HepG2 (cell line): Measurements from ENCODE around the gene OR6A2. TPM values are rescaled to one million over a fixed set of nuclear protein-coding genes. Genes with fewer than 3 reads are reported as not detected.

ENCODE experiments used
- AHDC1 ChIP-seq: sonication (generic); formaldehyde crosslinking; IDR thresholded peaks from 2 replicates; pipeline ENCODE4 v1.5.1; 2020; ENCODE audit warnings: mild to moderate bottlenecking, missing genetic modification reagents, borderline replicate concordance
- AKNA ChIP-seq: sonication (generic); formaldehyde crosslinking; IDR thresholded peaks from 2 replicates; pipeline ENCODE4 v1.4.0; 2020; ENCODE audit warnings: missing genetic modification reagents, borderline replicate concordance
- EZH2 ChIP-seq: conservative IDR thresholded peaks from 2 replicates; pipeline ENCODE4 v1.6.1; 2012; ENCODE audit warnings: mild to moderate bottlenecking, low read depth, low read length, moderate library complexity
- MNT ChIP-seq: fragments of 450-650 bp; IDR thresholded peaks from 2 replicates; pipeline ENCODE4 v1.6.1; 2016
- TEAD2 ChIP-seq: sonication (generic); formaldehyde crosslinking; IDR thresholded peaks from 2 replicates; pipeline ENCODE4 v1.9.0; 2021; ENCODE audit warnings: missing genetic modification reagents
- TP53 ChIP-seq: sonication (generic); formaldehyde crosslinking; conservative IDR thresholded peaks from 2 replicates; pipeline ENCODE4 v1.4.0; 2020; ENCODE audit warnings: missing genetic modification reagents
- ZKSCAN1 ChIP-seq: fragments of 150-350 bp; IDR thresholded peaks from 2 replicates; pipeline ENCODE4 v1.6.1; 2014; ENCODE audit warnings: low read length
- ZNF646 ChIP-seq: sonication (generic); formaldehyde crosslinking; IDR thresholded peaks from 2 replicates; pipeline ENCODE4 v1.9.0; 2021; ENCODE audit warnings: mild to moderate bottlenecking, missing genetic modification reagents
- ZNF652 ChIP-seq: IDR thresholded peaks from 2 replicates; pipeline ENCODE4 v1.6.1; 2016; ENCODE audit warnings: low read depth, borderline replicate concordance
- ZNF747 ChIP-seq: sonication (generic); formaldehyde crosslinking; IDR thresholded peaks from 2 replicates; pipeline ENCODE4 v1.8.1; 2023; ENCODE audit warnings: missing genetic modification reagents, mild to moderate bottlenecking, borderline replicate concordance
- polyA plus RNA-seq, 8 experiments: library from polyadenylated mRNA; depleted of rRNA in 3 of 8; stranded (reverse) in 7 of 8; unstranded in 1 of 8; fragments of >200 nt; fragmentation: Illumina TruSeq in 4 of 8; extraction: Trizol in 4 of 8; gene quantifications; 2 replicates each; pipeline versions ENCODE4 v1.2.1 to v1.2.3, GENCODE V29; 2011 to 2016; ENCODE audit warnings: low read depth in 4 of 8, missing spikeins in 1 of 8, mixed read lengths in 1 of 8; ENCODE audit not compliant: insufficient read depth in 1 of 8
- total RNA-seq, 5 experiments: library from RNA; depleted of rRNA; stranded (reverse); fragments of >200 nt; fragmentation: Illumina TruSeq; extraction: Trizol; gene quantifications; 2 replicates each; pipeline ENCODE4 v1.2.3, GENCODE V29; 2016; ENCODE audit warnings: low read depth in 1 of 5

The OR6A2 gene
- total and polyA plus RNA-seq, 2 of the 13 experiments (the other 11 are each of a cell fraction or from before 2014, with no cell fraction given) = not detected

GRCh38 chr11:6845383-6845782, 45.9 kb upstream of the OR6A2 start, which contains the start of gene OR10A5 (continued):
- TF ChIP-seq AHDC1 (CRISPR knock-in tag) = no peak
- no peak for TF ChIP-seq AKNA
- TF ChIP-seq TEAD2 = no peak
- no peak for TF ChIP-seq ZKSCAN1
- TF ChIP-seq ZNF652 = no peak
- no peak for TF ChIP-seq EZH2
- no peak for TF ChIP-seq ZNF646 (CRISPR knock-in tag)
- TF ChIP-seq TP53 (CRISPR knock-in tag) = no peak
- no peak for TF ChIP-seq ZNF747
- no peak for TF ChIP-seq MNT
- TF ChIP-seq, all 625 proteins: peak for 0
